ENCODE measurements around the gene ZCCHC7.

ZCCHC7 gene

DNA sequence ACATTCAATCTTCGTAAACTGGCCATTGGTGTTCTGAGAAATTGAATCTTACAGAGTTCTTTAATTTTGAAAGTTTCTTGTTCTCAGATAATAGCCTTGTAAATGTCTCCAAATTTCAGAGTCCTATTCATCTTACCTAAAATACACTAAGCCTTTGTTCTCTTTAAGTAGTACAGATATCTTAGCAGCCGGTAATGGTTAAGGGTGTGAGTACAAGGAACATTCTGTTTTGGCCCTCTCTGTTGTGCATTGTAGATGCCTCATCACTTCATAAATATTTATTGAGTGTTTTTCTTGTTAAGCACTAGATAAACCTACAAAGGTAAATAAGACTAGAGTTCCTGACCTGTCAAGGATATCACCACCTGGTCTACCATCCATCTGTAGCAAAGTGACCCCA, 35.2 kb downstream of the ZCCHC7 start:
- H3K27ac ChIP-seq (replicated peaks), result no peak overlapping the region
- H3K27me3 ChIP-seq (ENCODE audit: insufficient read depth, poor library complexity, severe bottlenecking), result no peaks in the 10 kb centered on the region
- H3K4me3 ChIP-seq (replicated peaks; ENCODE audit: insufficient read depth, low read length), result no peak overlapping the region
- DNase-seq (ENCODE audit: low read depth in 1 of 2, low spot score in 1 of 2), result no peak
- TF ChIP-seq POLR2AphosphoS5 (IDR thresholded peaks at IDR 0.05; ENCODE audit: low read depth) (no peak), SPI1 (IDR thresholded peaks at IDR 0.05; ENCODE audit: borderline replicate concordance, low read depth) (no peak), GABPA (IDR thresholded peaks at IDR 0.05; ENCODE audit: low read depth) (no peak)
- TF ChIP-seq, protein P1, sequence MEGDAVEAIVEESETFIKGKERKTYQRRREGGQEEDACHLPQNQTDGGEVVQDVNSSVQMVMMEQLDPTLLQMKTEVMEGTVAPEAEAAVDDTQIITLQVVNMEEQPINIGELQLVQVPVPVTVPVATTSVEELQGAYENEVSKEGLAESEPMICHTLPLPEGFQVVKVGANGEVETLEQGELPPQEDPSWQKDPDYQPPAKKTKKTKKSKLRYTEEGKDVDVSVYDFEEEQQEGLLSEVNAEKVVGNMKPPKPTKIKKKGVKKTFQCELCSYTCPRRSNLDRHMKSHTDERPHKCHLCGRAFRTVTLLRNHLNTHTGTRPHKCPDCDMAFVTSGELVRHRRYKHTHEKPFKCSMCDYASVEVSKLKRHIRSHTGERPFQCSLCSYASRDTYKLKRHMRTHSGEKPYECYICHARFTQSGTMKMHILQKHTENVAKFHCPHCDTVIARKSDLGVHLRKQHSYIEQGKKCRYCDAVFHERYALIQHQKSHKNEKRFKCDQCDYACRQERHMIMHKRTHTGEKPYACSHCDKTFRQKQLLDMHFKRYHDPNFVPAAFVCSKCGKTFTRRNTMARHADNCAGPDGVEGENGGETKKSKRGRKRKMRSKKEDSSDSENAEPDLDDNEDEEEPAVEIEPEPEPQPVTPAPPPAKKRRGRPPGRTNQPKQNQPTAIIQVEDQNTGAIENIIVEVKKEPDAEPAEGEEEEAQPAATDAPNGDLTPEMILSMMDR (IDR thresholded peaks at IDR 0.05; ENCODE audit: insufficient read depth, low read length), result no peak
- TF ChIP-seq, protein P2, sequence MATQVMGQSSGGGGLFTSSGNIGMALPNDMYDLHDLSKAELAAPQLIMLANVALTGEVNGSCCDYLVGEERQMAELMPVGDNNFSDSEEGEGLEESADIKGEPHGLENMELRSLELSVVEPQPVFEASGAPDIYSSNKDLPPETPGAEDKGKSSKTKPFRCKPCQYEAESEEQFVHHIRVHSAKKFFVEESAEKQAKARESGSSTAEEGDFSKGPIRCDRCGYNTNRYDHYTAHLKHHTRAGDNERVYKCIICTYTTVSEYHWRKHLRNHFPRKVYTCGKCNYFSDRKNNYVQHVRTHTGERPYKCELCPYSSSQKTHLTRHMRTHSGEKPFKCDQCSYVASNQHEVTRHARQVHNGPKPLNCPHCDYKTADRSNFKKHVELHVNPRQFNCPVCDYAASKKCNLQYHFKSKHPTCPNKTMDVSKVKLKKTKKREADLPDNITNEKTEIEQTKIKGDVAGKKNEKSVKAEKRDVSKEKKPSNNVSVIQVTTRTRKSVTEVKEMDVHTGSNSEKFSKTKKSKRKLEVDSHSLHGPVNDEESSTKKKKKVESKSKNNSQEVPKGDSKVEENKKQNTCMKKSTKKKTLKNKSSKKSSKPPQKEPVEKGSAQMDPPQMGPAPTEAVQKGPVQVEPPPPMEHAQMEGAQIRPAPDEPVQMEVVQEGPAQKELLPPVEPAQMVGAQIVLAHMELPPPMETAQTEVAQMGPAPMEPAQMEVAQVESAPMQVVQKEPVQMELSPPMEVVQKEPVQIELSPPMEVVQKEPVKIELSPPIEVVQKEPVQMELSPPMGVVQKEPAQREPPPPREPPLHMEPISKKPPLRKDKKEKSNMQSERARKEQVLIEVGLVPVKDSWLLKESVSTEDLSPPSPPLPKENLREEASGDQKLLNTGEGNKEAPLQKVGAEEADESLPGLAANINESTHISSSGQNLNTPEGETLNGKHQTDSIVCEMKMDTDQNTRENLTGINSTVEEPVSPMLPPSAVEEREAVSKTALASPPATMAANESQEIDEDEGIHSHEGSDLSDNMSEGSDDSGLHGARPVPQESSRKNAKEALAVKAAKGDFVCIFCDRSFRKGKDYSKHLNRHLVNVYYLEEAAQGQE (IDR thresholded peaks at IDR 0.05; ENCODE audit: insufficient replicate concordance, low read depth), result no peak

DNA sequence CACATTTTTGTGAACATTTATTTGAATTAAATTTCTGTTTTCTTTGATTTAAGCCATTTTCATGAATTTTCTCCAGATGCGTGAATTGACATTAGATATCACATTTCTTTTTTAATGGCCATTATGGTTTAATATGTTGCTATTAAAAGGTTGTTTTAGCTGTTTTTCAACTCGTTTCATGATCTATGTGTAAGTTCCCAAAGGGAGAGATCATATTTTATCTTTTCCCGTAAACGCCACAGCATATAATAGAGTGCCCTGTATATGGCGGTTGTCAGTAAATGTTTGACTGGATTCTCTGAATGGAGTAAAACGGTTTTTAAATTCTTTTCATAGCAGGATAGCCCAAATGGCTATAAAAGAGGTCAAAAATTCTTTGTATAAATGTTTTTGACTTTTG, 35.8 kb downstream of the ZCCHC7 start:
- no peak overlapping the region for H3K4me3 ChIP-seq (replicated peaks; ENCODE audit: insufficient read depth, low read length)

DNA sequence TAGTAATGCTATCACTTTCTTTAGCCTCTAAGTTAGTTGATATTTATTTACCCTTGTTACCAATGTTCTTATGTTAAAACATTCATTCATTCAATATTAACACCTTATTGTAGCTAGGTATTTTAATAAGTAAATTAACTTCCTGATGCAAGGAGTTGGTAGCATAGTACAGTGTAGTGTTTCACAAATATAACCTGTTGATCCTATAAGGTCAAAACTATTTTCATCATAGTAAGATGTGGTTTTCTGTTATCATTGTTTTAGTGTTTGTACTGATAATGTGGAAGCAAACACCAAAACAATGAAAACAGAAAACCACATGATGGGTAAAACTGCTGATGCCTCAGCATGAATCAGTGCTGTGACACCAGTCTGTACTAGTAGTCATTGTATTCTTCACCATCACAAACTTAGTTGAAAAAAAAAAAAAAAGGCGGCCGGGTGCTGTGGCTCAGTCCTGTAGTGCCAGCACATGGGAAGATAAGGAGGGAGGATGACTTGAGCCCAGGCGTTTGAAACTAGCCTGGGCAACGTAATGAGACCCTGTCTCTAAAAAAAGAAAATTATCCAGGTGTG, 36.5 kb downstream of the ZCCHC7 start:
- DNase-seq (ENCODE audit: low read depth in 1 of 2, low spot score in 1 of 2), result no peak
- TF ChIP-seq, protein P2 (IDR thresholded peaks at IDR 0.05; ENCODE audit: insufficient replicate concordance, low read depth), result no peak
- TF ChIP-seq SPI1 (IDR thresholded peaks at IDR 0.05; ENCODE audit: borderline replicate concordance, low read depth), result no peak
- TF ChIP-seq GABPA (IDR thresholded peaks at IDR 0.05; ENCODE audit: low read depth), result no peak
- TF ChIP-seq, protein P1 (IDR thresholded peaks at IDR 0.05; ENCODE audit: insufficient read depth, low read length), result no peak
- TF ChIP-seq POLR2AphosphoS5 (IDR thresholded peaks at IDR 0.05; ENCODE audit: low read depth), result no peak
- no peak overlapping the region for H3K27ac ChIP-seq (replicated peaks)
- no peaks in the 10 kb centered on the region for H3K27me3 ChIP-seq (ENCODE audit: insufficient read depth, poor library complexity, severe bottlenecking)
- no peak overlapping the region for H3K4me3 ChIP-seq (replicated peaks; ENCODE audit: insufficient read depth, low read length)

More for the DNA sequence above, 35.8 kb downstream of the ZCCHC7 start:
- DNase-seq (ENCODE audit: low read depth in 1 of 2, low spot score in 1 of 2), result no peak
- H3K27me3 ChIP-seq (ENCODE audit: insufficient read depth, poor library complexity, severe bottlenecking), result no peaks in the 10 kb centered on the region
- no peak overlapping the region for H3K27ac ChIP-seq (replicated peaks)
- TF ChIP-seq POLR2AphosphoS5 (IDR thresholded peaks at IDR 0.05; ENCODE audit: low read depth), result no peak
- no peak for TF ChIP-seq GABPA (IDR thresholded peaks at IDR 0.05; ENCODE audit: low read depth)
- TF ChIP-seq, protein P2 (IDR thresholded peaks at IDR 0.05; ENCODE audit: insufficient replicate concordance, low read depth), result no peak
- no peak for TF ChIP-seq SPI1 (IDR thresholded peaks at IDR 0.05; ENCODE audit: borderline replicate concordance, low read depth)
- TF ChIP-seq, protein P1 (IDR thresholded peaks at IDR 0.05; ENCODE audit: insufficient read depth, low read length), result no peak

All from HL-60 (cell line).